ENCODE results near the gene EIF5B.

The EIF5B gene

GRCh38 chr2:99404797-99405669 lies 67.8 kb downstream of the EIF5B start:
- in situ Hi-C loops (cut with MboI; ENCODE audit: low sequenced_read_pairs): no loop called here

GRCh38 chr2:99406137-99406536 lies 68.9 kb downstream of the EIF5B start:
- in situ Hi-C loops (cut with MboI; ENCODE audit: low sequenced_read_pairs): no loop called here

- in situ Hi-C loops (cut with MboI; ENCODE audit: low sequenced_read_pairs): no loop called here
These were observed 73.1 kb downstream of the EIF5B start for GRCh38 chr2:99410276-99410675.

- in situ Hi-C loops (cut with MboI; ENCODE audit: low sequenced_read_pairs): no loop called here
These were observed 77.4 kb downstream of the EIF5B start for GRCh38 chr2:99414566-99414965.

GRCh38 chr2:99417396-99417795 lies 80.2 kb downstream of the EIF5B start:
- in situ Hi-C loops (cut with MboI; ENCODE audit: low sequenced_read_pairs): no loop called here

GRCh38 chr2:99420031-99420430 lies 82.8 kb downstream of the EIF5B start:
- in situ Hi-C loops (cut with MboI; ENCODE audit: low sequenced_read_pairs): no loop called here

GRCh38 chr2:99420751-99421299 lies 83.6 kb downstream of the EIF5B start:
- in situ Hi-C loops (cut with MboI; ENCODE audit: low sequenced_read_pairs): no loop called here

GRCh38 chr2:99421469-99421868 lies 84.3 kb downstream of the EIF5B start:
- in situ Hi-C loops (cut with MboI; ENCODE audit: low sequenced_read_pairs): no loop called here

GRCh38 chr2:99422599-99422998 lies 85.4 kb downstream of the EIF5B start:
- in situ Hi-C loops (cut with MboI; ENCODE audit: low sequenced_read_pairs): no loop called here

GRCh38 chr2:99424371-99424770 lies 87.2 kb downstream of the EIF5B start:
- in situ Hi-C loops (cut with MboI; ENCODE audit: low sequenced_read_pairs): no loop called here

GRCh38 chr2:99425022-99425421 lies 87.8 kb downstream of the EIF5B start:
- in situ Hi-C loops (cut with MboI; ENCODE audit: low sequenced_read_pairs): no loop called here

- in situ Hi-C loops (cut with MboI; ENCODE audit: low sequenced_read_pairs): no loop called here
These were observed 93.6 kb downstream of the EIF5B start for GRCh38 chr2:99430614-99431291.

- in situ Hi-C loops (cut with MboI; ENCODE audit: low sequenced_read_pairs): no loop called here
These were observed 94.5 kb downstream of the EIF5B start for GRCh38 chr2:99431587-99432275.

- in situ Hi-C loops (cut with MboI; ENCODE audit: low sequenced_read_pairs): no loop called here
These were observed 96.2 kb downstream of the EIF5B start for GRCh38 chr2:99433340-99433739.

GRCh38 chr2:99436874-99437273 lies 99.7 kb downstream of the EIF5B start:
- in situ Hi-C loops (cut with MboI; ENCODE audit: low sequenced_read_pairs): no loop called here

- in situ Hi-C loops (cut with MboI; ENCODE audit: low sequenced_read_pairs): no loop called here
These were observed 102.8 kb downstream of the EIF5B start for GRCh38 chr2:99439971-99440505.

- in situ Hi-C loops (cut with MboI; ENCODE audit: low sequenced_read_pairs): no loop called here
These were observed 105.6 kb downstream of the EIF5B start for GRCh38 chr2:99442837-99443236.

- in situ Hi-C loops (cut with MboI; ENCODE audit: low sequenced_read_pairs): no loop called here
These were observed 107.0 kb downstream of the EIF5B start for GRCh38 chr2:99444222-99444621.

- in situ Hi-C loops (cut with MboI; ENCODE audit: low sequenced_read_pairs): no loop called here
These were observed 107.9 kb downstream of the EIF5B start for GRCh38 chr2:99445065-99445464.

GRCh38 chr2:99448556-99448955 lies 111.4 kb downstream of the EIF5B start:
- in situ Hi-C loops (cut with MboI; ENCODE audit: low sequenced_read_pairs): no loop called here

GRCh38 chr2:99450199-99450598 lies 113.0 kb downstream of the EIF5B start:
- in situ Hi-C loops (cut with MboI; ENCODE audit: low sequenced_read_pairs): no loop called here
